ENCODE data around the gene FBXO36. TPM values are rescaled to one million over a fixed set of nuclear protein-coding genes. Genes with fewer than 3 reads are reported as not detected.

Gene FBXO36
- total RNA-seq, 6 experiments from 2014 or later: 1.3 to 2.9 (median 2.4) TPM

- Mint-ChIP-seq H3K4me3 (no peak overlapping the region), H3K4me1 (ENCODE audit: low read depth) (peaks cover 2% of the 10 kb centered on the region), H3K36me3 (ENCODE audit: low read depth) (no peaks in the 10 kb centered on the region), H3K27me3 (ENCODE audit: insufficient read depth) (peaks cover 4% of the 10 kb centered on the region; the same call in 1 of the 2 replicates), H3K27ac (no peak overlapping the region), H3K9me3 (no peaks in the 10 kb centered on the region)
- DNase-seq: no peak
- TF ChIP-seq CTCF (IDR thresholded peaks at IDR 0.05): no peak
Observed at GRCh38 chr2:230048010-230048671, 125.8 kb downstream of the FBXO36 start.

DNA sequence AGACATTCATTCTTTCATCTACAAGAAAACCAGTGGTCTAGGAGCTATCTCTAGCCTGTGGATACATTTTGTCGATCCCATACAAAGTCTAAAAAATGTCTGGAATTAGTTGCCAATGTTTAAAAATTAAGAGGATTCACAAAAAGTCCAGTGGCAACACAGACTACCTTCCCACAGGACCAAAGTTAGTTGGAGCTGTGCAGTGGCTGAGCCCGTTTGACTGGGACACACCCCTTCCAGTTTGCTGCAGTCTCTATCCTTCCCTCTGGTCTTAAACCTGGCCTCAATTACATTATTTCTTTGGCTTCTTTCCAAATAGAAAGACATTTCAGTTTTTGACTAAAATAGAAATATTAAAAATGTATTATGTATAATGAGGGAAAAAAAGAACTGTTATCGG, 127.8 kb downstream of the FBXO36 start:
- Mint-ChIP-seq H3K9me3 (no peaks in the 10 kb centered on the region), H3K27ac (no peak overlapping the region), H3K4me1 (ENCODE audit: low read depth) (peaks cover 14% of the 10 kb centered on the region), H3K27me3 (ENCODE audit: insufficient read depth) (peaks cover 3% of the 10 kb centered on the region; the same call in 1 of the 2 replicates), H3K4me3 (no peak overlapping the region), H3K36me3 (ENCODE audit: low read depth) (no peaks in the 10 kb centered on the region)
- DNase-seq: no peak
- no peak for TF ChIP-seq CTCF (IDR thresholded peaks at IDR 0.05)

- DNase-seq: no peak
- Mint-ChIP-seq H3K4me3 (no peak overlapping the region), H3K27ac (no peak overlapping the region), H3K27me3 (ENCODE audit: insufficient read depth) (peaks cover 3% of the 10 kb centered on the region; the same call in 1 of the 2 replicates), H3K36me3 (ENCODE audit: low read depth) (no peaks in the 10 kb centered on the region), H3K4me1 (ENCODE audit: low read depth) (peaks cover 14% of the 10 kb centered on the region), H3K9me3 (no peaks in the 10 kb centered on the region)
- TF ChIP-seq CTCF (IDR thresholded peaks at IDR 0.05): no peak
Observed at GRCh38 chr2:230052299-230052698, 130.0 kb downstream of the FBXO36 start.

DNA sequence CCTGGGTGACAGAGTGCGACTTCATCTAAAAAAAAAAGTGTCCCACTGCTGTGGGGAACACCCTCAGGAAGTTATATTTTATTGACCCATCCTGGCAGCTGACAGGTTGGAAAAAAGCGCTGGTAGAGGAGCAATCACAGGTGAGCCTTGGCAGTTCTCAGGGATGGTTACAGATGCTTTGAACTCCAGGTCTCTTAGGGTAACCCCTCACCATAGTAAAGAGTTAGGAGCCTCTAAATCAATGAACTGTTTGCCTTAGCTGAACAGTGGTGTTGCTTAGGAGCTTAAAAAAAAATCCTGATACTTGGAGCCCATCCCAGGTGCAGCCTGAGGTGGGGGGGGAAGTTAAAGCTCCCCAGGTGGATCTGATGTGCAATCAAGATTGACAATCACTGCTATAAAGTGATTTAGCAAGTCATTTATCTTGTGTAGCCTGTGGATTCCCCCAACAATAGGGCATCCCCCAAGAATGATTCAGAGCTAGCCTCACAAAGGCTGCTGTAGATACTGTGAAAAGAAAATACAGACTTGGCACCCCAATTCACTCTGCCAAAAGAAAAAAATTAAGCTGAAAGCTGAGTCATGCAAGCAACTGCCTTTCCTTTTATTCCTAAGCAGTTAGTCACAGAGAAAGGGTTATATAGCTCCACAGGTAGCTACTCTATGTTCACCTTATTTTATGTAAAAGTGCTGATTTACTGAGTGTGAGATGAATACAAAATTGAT, 131.6 kb downstream of the FBXO36 start:
- H3K9me3 Mint-ChIP-seq: no peaks in the 10 kb centered on the region
- peak; percentile 86 for DNase-seq
- no peak for TF ChIP-seq CTCF (IDR thresholded peaks at IDR 0.05)
- H3K36me3 Mint-ChIP-seq (ENCODE audit: low read depth): no peaks in the 10 kb centered on the region
- peaks cover 14% of the 10 kb centered on the region for H3K4me1 Mint-ChIP-seq (ENCODE audit: low read depth)
- no peak overlapping the region; the same call in 1 of the 2 replicates for H3K27ac Mint-ChIP-seq
- H3K27me3 Mint-ChIP-seq (ENCODE audit: insufficient read depth): no peaks in the 10 kb centered on the region; the same call in 1 of the 2 replicates
- no peak overlapping the region for H3K4me3 Mint-ChIP-seq

DNA sequence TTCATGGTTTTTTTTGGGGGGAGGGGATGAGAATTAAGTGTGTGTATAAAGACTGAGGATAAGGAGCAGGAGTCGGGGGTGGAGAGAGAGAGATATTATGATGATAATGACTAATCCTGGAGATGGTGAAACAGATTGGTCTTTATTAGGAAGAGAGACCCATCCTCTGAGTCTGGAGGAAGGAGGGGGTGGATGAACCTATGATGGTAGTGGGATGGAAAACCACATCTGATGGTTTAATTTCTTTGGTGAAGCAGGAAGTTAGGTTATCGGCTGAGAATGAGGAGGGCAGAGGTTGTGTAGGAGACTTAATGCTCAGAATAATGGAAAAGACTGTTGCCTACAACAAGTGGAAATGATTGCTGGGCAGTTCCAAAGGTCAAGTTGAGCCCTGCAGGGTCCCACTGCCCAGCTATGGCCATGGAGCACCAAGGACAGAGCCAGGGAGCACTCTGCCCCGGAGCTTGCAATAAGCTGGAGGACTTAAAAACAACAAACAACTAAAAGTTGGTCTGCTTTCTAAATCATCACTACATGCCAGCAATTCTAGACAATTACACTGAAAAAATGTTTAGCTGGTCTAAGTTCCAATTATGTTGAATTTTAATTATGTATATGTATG, 138.5 kb downstream of the FBXO36 start:
- H3K27ac Mint-ChIP-seq: no peak overlapping the region
- no peaks in the 10 kb centered on the region for H3K9me3 Mint-ChIP-seq
- no peak for DNase-seq
- H3K4me3 Mint-ChIP-seq: no peak overlapping the region
- H3K36me3 Mint-ChIP-seq (ENCODE audit: low read depth): no peaks in the 10 kb centered on the region
- no peak for TF ChIP-seq CTCF (IDR thresholded peaks at IDR 0.05)
- no peaks in the 10 kb centered on the region; the same call in 1 of the 2 replicates for H3K27me3 Mint-ChIP-seq (ENCODE audit: insufficient read depth)
- peaks cover 6% of the 10 kb centered on the region for H3K4me1 Mint-ChIP-seq (ENCODE audit: low read depth)

Other genes with a start within 250 kb of the FBXO36 start
- gene DNER, start 207.9 kb upstream of the FBXO36 start, total RNA-seq (2021; fragmentation: NEBNext Ultra II Directional; extraction: Animal tissue kit (Norgen Biotek cat#: 25700)): 1 to 10 TPM in 4 of 6 experiments, under 1 TPM in 2; 0.07 to 3.8 (median 2.7) TPM
- 100 to 1,000 TPM; 249 to 296 (median 265) TPM for gene TRIP12, start 494 bp upstream of the FBXO36 start, total RNA-seq (2021; fragmentation: NEBNext Ultra II Directional; extraction: Animal tissue kit (Norgen Biotek cat#: 25700))
- under 1 TPM in 4 of 6 experiments, not detected in 2; 0.29 to 0.53 (median 0.42) TPM for gene SLC16A14, start 146.4 kb downstream of the FBXO36 start, total RNA-seq (2021; fragmentation: NEBNext Ultra II Directional; extraction: Animal tissue kit (Norgen Biotek cat#: 25700))

Data from HFFc6 (cell line).